ENCODE data around the gene AMIGO1. TPM values are rescaled to one million over a fixed set of nuclear protein-coding genes. Genes with fewer than 3 reads are reported as not detected.

AMIGO1 gene
- 1 to 10 TPM; 1.8 to 2.0 TPM for total RNA-seq

DNA sequence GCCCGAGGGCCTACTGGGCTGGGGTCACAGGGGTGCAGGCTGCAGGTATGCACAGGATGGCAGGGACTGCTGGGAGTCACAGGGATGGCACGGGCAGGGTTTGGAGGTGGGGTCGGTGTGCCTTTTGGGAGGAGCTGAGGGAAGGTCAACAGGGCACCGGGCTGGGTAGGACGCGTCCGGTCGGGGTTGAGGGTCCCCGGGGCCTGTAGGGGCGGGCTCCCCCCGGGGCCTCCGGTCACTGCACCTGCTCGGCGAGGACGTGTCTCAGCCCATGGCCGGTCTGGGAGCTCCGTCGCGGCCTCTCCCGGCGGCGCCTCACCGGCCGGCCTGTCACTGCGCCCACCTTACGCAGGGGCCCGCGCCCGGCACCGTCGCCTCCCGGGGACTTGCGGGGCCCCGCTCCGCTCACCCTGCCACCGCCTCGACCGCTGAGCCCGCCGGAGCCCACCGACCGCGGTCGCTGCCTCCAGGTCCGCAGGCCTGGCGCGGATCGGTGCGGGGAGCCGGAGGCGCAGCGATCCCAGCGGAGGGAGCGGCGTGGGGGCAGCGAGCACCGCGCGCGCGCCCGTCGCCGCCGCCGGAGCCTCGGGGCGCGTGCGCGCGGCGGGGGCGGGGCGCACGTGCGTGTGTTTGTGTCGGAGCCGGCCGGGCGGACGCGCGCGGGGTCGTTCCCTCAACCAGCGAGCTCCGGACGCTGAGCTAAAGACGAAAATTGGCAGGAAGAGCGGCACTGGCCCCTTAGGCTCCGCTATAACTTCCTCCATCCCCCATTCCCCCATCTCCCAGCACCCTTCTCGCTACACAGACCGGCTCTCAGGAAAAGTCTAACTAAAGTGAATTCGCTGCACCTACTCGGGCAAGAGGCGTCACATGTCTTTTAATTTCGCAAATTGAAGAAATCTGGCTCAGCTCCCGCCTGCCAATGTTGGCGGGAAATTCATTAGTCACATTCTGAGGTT, at the start of gene AMIGO1:
Gene AMIGO1 (minus strand): TSS at position 552 of the 959 bp plus-strand sequence. CDS start 815 bp downstream, outside the sequence.
- DNase-seq (peak; percentile 73), ATAC-seq (peak; percentile 56)
- peaks cover 59% of the 10 kb centered on the region for H3K4me1 Mint-ChIP-seq
- H3K27me3 Mint-ChIP-seq = no peaks in the 10 kb centered on the region
- H3K4me3 Mint-ChIP-seq = peak within 1 kb of the TSS; percentile 77
- peaks cover 14% of the 10 kb centered on the region for H3K36me3 Mint-ChIP-seq (ENCODE audit: low read depth)
- ChIA-PET POLR2A (interaction anchor here (0.8 to 1.6 kb wide), 3 partner anchors 11 to 111 kb away, joined by 3 to 5 read pairs (median 3); no protein-coding TSS in a partner anchor), CTCF (interaction anchor here (0.6 to 26.9 kb wide), 9 partner anchors 10 to 475 kb away, joined by 3 to 864 read pairs (median 3); partner anchors contain the start of genes AHCYL1, ATXN7L2, CYB561D1 and GPR61)
- peak within 1 kb of the TSS; percentile 76 for H3K27ac Mint-ChIP-seq
- no peaks in the 10 kb centered on the region for H3K9me3 Mint-ChIP-seq (ENCODE audit: low read depth)
- intact Hi-C loops (cut with DNase I, micrococcal nuclease) = loop anchor here in 1 of 2 experiments (1.0 to 5.0 kb wide), 3 partner anchors 15 to 547 kb away; partner anchors contain the start of genes ATXN7L2, CLCC1 and CYB561D1

DNA sequence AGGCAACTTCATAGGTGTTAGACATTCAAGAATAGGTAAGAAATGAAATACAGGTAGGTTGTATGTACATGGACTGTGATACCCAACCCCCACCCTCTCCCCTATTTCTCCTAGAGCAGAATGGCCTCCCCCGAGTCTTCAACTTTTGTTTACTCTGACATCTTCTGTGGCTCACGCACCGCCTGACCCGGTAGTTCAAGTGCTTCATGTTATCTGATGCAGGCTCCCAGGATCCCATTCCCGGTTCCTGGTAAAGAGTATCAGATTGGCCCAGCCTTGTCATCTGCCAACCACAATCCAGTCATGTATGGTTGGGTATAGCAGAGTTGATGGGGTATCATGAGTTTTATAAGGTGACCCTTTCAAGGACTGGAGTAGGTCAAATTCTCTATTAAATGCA, 48.0 kb upstream of the AMIGO1 start:
- Mint-ChIP-seq H3K4me3 (no peak overlapping the region), H3K36me3 (ENCODE audit: low read depth) (peaks cover 5% of the 10 kb centered on the region), H3K27ac (no peak overlapping the region), H3K27me3 (no peaks in the 10 kb centered on the region), H3K4me1 (peaks cover 79% of the 10 kb centered on the region), H3K9me3 (ENCODE audit: low read depth) (no peaks in the 10 kb centered on the region)
- intact Hi-C loops (cut with DNase I, micrococcal nuclease) = no loop called here
- ChIA-PET CTCF (no interaction called here), POLR2A (no interaction called here)
- no peak for ATAC-seq
- DNase-seq = no peak

GRCh38 chr1:109556563-109556962, 47.0 kb upstream of the AMIGO1 start:
- ChIA-PET CTCF (no interaction called here), POLR2A (no interaction called here)
- no peak overlapping the region for H3K4me3 Mint-ChIP-seq

DNA sequence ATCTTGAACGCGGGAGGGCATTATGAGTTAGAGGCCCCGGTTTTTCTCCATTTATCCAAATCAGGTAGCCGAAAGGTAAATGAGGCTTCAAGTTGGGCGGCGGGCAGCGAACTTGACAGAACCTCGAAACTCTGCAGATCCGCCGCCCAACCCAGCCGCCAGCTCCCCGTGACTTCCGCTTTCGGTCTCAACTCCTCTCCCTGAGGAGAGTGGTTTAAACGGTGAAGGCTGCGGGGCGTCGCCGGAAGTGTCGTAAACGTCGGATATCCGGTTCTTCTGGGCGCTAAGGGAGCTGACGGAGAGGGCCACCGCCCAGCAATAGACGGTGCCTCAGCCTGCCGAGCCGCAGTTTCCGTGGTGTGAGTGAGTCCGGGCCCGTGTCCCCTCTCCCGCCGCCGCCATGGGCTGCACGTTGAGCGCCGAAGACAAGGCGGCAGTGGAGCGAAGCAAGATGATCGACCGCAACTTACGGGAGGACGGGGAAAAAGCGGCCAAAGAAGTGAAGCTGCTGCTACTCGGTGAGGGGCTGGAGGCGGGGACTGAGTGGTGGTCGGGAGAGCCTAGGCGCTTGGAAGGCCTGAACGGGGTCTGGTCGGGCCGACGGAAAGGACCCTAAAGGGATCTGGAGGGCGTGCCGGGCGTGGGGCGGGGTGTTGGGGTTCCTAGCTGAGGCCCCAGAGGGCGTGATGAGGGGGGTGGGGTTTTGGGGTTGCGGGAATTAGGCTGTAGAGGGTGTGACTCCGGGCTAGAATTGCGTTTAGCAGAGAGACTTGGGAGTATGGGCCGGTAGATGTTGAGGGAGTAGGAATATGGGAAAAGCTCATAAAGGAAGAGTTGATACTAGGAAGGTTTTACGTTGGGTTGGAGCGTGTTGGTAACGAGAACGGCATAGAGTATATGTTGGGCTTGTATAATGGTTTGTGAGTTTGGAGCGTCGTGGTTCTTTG, 39.1 kb upstream of the AMIGO1 start, which contains the start of gene GNAI3:
Gene GNAI3 (plus strand): TSS at position 295 of the 947 bp plus-strand sequence. CDS start 106 bp downstream, at position 401.
- H3K36me3 Mint-ChIP-seq (ENCODE audit: low read depth) = peaks cover 2% of the 10 kb centered on the region
- ChIA-PET POLR2A (interaction anchor here (0.5 to 2.2 kb wide), 14 partner anchors 11 to 502 kb away, joined by 3 to 13 read pairs (median 4); partner anchors contain the start of genes AHCYL1, AMPD2, GNAT2 and GSTM1), CTCF (interaction anchor here (0.7 to 3.2 kb wide), 27 partner anchors 10 to 993 kb away, joined by 3 to 37 read pairs (median 5); partner anchors contain the start of genes AHCYL1, AMPD2, CYB561D1 and GNAT2)
- peak within 1 kb of the TSS; percentile 99 for H3K4me3 Mint-ChIP-seq
- DNase-seq (peak; percentile 97), ATAC-seq (peak; percentile 97)
- peak within 1 kb of the TSS; percentile 96 for H3K27ac Mint-ChIP-seq
- H3K4me1 Mint-ChIP-seq = peaks cover 49% of the 10 kb centered on the region
- H3K9me3 Mint-ChIP-seq (ENCODE audit: low read depth) = no peaks in the 10 kb centered on the region
- intact Hi-C loops (cut with DNase I, micrococcal nuclease) = loop anchor here (1.0 to 5.0 kb wide), 13 partner anchors 54 to 791 kb away; partner anchors contain the start of genes AHCYL1 (in 2 of the 2), CYB561D1 (in 2 of the 2), ATXN7L2 (in 1 of the 2) and PSMA5 (in 1 of the 2)
- no peaks in the 10 kb centered on the region for H3K27me3 Mint-ChIP-seq

More at GRCh38 chr1:109556563-109556962, 47.0 kb upstream of the AMIGO1 start:
- Mint-ChIP-seq H3K36me3 (ENCODE audit: low read depth) (peaks cover 5% of the 10 kb centered on the region), H3K4me1 (peaks cover 75% of the 10 kb centered on the region), H3K27ac (peak overlapping the region; percentile 68), H3K27me3 (no peaks in the 10 kb centered on the region), H3K9me3 (ENCODE audit: low read depth) (no peaks in the 10 kb centered on the region)
- ATAC-seq (no peak), DNase-seq (no peak)
- intact Hi-C loops (cut with DNase I, micrococcal nuclease) = no loop called here

DNA sequence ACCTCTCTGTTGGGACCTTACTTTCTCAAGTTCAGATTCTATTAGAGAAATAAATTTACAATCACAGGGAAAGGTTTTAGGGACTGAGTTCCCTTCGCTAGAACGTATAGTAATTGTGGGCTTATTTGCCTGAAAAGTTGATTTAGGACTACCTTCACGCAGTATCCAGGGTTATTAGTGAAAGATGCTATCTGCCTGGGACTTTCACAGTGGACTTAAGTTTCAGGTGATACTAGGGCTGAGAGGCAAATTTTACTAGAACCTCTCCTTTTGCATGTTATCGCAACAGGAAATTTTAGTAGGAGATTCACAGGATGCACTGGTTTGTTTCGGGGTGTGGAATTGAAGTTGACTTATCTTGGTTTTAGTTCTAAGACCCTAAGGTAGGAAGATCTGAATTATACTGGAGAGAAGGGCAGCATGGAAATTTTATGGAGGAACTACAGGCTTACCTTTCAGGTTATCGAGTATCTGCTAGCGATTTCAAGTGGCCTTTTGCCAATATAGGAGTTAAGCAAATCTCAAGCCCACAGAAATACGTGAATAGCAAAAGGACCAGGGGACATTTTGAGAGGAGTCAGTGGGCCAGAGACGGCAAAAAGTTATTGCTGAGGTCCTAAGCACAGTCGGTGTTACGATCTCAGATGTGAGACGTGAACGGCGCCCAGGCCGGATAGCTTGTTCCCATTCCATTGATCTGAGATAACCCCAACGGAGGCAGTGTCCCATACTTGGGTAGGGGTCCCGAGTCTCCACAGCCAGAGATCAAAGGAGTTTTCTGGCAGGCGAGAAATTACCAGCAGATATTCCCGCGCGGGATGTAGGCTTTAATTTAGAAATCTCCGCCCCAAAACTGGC, 38.2 kb upstream of the AMIGO1 start:
- Mint-ChIP-seq H3K9me3 (ENCODE audit: low read depth) (no peaks in the 10 kb centered on the region), H3K27ac (peak overlapping the region; percentile 96), H3K36me3 (ENCODE audit: low read depth) (no peaks in the 10 kb centered on the region), H3K27me3 (no peaks in the 10 kb centered on the region), H3K4me1 (peaks cover 44% of the 10 kb centered on the region), H3K4me3 (peak overlapping the region; percentile 99)
- ATAC-seq = peak; percentile 32
- intact Hi-C loops (cut with DNase I, micrococcal nuclease) = loop anchor here (1.0 to 5.0 kb wide), 14 partner anchors 53 to 792 kb away; partner anchors contain the start of genes AHCYL1 (in 2 of the 2), CYB561D1 (in 2 of the 2), ATXN7L2 (in 1 of the 2) and PSMA5 (in 1 of the 2)
- ChIA-PET POLR2A (interaction anchor here (0.5 to 2.2 kb wide), 14 partner anchors 12 to 487 kb away, joined by 3 to 13 read pairs (median 4); partner anchors contain the start of genes AHCYL1, AMPD2, GNAT2 and GSTM1), CTCF (interaction anchor here (0.7 to 9.3 kb wide), 25 partner anchors 9 to 448 kb away, joined by 3 to 190 read pairs (median 7); partner anchors contain the start of genes AHCYL1, AMPD2, CYB561D1 and GNAT2)
- peak; percentile 52 for DNase-seq

GRCh38 chr1:109546311-109547109, 37.0 kb upstream of the AMIGO1 start:
- H3K27me3 Mint-ChIP-seq = no peaks in the 10 kb centered on the region
- peak; percentile 55 for ATAC-seq
- DNase-seq = peak; percentile 95
- POLR2A ChIA-PET = interaction anchor here (0.7 to 1.4 kb wide), 5 partner anchors 73 to 121 kb away, joined by 3 to 10 read pairs (median 4); partner anchors contain the start of genes AMPD2 and GNAT2
- peak overlapping the region; percentile 99 for H3K4me3 Mint-ChIP-seq
- peak overlapping the region; percentile 96 for H3K27ac Mint-ChIP-seq
- CTCF ChIA-PET = interaction anchor here (0.6 to 9.3 kb wide), 49 partner anchors 8 to 963 kb away, joined by 3 to 190 read pairs (median 4); partner anchors contain the start of genes AHCYL1, AMIGO1, AMPD2 and CYB561D1
- intact Hi-C loops (cut with DNase I, micrococcal nuclease) = loop anchor here (1.0 to 5.0 kb wide), 10 partner anchors 54 to 454 kb away; partner anchors contain the start of genes GSTM1 (in 2 of the 2), CYB561D1 (in 1 of the 2), GSTM4 (in 1 of the 2) and PSRC1 (in 1 of the 2)
- no peaks in the 10 kb centered on the region for H3K9me3 Mint-ChIP-seq (ENCODE audit: low read depth)
- no peaks in the 10 kb centered on the region for H3K36me3 Mint-ChIP-seq (ENCODE audit: low read depth)
- H3K4me1 Mint-ChIP-seq = peaks cover 40% of the 10 kb centered on the region

- intact Hi-C loops (cut with DNase I, micrococcal nuclease) = no loop called here
- ChIA-PET CTCF (interaction anchor here (0.6 to 9.3 kb wide), 14 partner anchors 13 to 480 kb away, joined by 3 to 190 read pairs (median 4); partner anchors contain the start of gene GSTM1), POLR2A (interaction anchor here (0.6 kb wide), 1 partner anchor 209 kb away, joined by 3 read pairs; no protein-coding TSS in a partner anchor)
- ATAC-seq = no peak
- Mint-ChIP-seq H3K9me3 (ENCODE audit: low read depth) (no peaks in the 10 kb centered on the region), H3K4me3 (no peak overlapping the region), H3K36me3 (ENCODE audit: low read depth) (no peaks in the 10 kb centered on the region), H3K27me3 (no peaks in the 10 kb centered on the region), H3K4me1 (peaks cover 20% of the 10 kb centered on the region), H3K27ac (no peak overlapping the region)
- DNase-seq = no peak
These were observed 34.6 kb upstream of the AMIGO1 start for GRCh38 chr1:109543988-109544735.

DNA sequence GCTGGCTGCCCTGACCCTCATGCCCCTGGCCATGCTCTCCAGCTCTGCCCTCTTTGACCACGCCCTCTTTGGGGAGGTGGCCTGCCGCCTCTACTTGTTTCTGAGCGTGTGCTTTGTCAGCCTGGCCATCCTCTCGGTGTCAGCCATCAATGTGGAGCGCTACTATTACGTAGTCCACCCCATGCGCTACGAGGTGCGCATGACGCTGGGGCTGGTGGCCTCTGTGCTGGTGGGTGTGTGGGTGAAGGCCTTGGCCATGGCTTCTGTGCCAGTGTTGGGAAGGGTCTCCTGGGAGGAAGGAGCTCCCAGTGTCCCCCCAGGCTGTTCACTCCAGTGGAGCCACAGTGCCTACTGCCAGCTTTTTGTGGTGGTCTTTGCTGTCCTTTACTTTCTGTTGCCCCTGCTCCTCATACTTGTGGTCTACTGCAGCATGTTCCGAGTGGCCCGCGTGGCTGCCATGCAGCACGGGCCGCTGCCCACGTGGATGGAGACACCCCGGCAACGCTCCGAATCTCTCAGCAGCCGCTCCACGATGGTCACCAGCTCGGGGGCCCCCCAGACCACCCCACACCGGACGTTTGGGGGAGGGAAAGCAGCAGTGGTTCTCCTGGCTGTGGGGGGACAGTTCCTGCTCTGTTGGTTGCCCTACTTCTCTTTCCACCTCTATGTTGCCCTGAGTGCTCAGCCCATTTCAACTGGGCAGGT, 33.9 kb upstream of the AMIGO1 start:
- no peak for ATAC-seq
- peaks cover 17% of the 10 kb centered on the region for H3K4me1 Mint-ChIP-seq
- no peak for DNase-seq
- H3K27me3 Mint-ChIP-seq = no peaks in the 10 kb centered on the region
- intact Hi-C loops (cut with DNase I, micrococcal nuclease) = no loop called here
- no peaks in the 10 kb centered on the region for H3K9me3 Mint-ChIP-seq (ENCODE audit: low read depth)
- no peak overlapping the region for H3K27ac Mint-ChIP-seq
- H3K4me3 Mint-ChIP-seq = no peak overlapping the region
- POLR2A ChIA-PET = no interaction called here
- CTCF ChIA-PET = interaction anchor here (0.6 to 21.9 kb wide), 12 partner anchors 11 to 337 kb away, joined by 3 to 864 read pairs (median 6); partner anchors contain the start of genes AMIGO1 and CYB561D1
- H3K36me3 Mint-ChIP-seq (ENCODE audit: low read depth) = no peaks in the 10 kb centered on the region
